ACC112 (cell line): Measurements from ENCODE around the gene SLC2A3.
"Not testable (repeated sequence)": the region's sequence is repeated elsewhere in the genome, so short reads cannot be mapped to it uniquely, and the experiment has no call there.

Source experiments
- H2AFZ ChIP-seq: fragments of 200-600 bp; sonication (generic); one replicate; pipeline ENCODE4 v1.6.0; 2017; ENCODE audit warnings: antibody characterized with exemption, low read length; ENCODE audit not compliant: unreplicated experiment
- H3K27ac ChIP-seq: fragments of 200-600 bp; sonication (generic); 2 replicates; pipeline ENCODE4 v1.5.1; 2014; ENCODE audit warnings: low read depth, mild to moderate bottlenecking, antibody characterized with exemption, low read length, moderate library complexity
- H3K27me3 ChIP-seq: fragments of 200-600 bp; sonication (generic); 2 replicates; pipeline ENCODE4 v1.6.1; 2014; ENCODE audit warnings: mild to moderate bottlenecking, antibody characterized with exemption, low read length, moderate library complexity, mixed read lengths; ENCODE audit not compliant: insufficient read depth
- H3K36me3 ChIP-seq: fragments of 200-600 bp; sonication (generic); 2 replicates; pipeline ENCODE4 v1.6.1; 2016; ENCODE audit warnings: mild to moderate bottlenecking, antibody characterized with exemption, low read length, moderate library complexity, mixed read lengths; ENCODE audit not compliant: insufficient read depth
- H3K4me1 ChIP-seq: fragments of 200-600 bp; sonication (generic); one replicate; pipeline ENCODE4 v1.6.1; 2016; ENCODE audit warnings: low read length, mixed read lengths; ENCODE audit not compliant: insufficient read depth, unreplicated experiment, control insufficient read depth
- H3K4me3 ChIP-seq: fragments of 200-600 bp; sonication (generic); 2 replicates; pipeline ENCODE4 v1.5.1; 2014; ENCODE audit warnings: mild to moderate bottlenecking, low read depth, low read length
- H3K79me2 ChIP-seq: fragments of 200-600 bp; sonication (generic); one replicate; pipeline ENCODE4 v1.6.0; 2016; ENCODE audit warnings: low read length; ENCODE audit not compliant: control insufficient read depth, unreplicated experiment, insufficient read depth

Gene SLC2A3

GRCh38 chr12:7881736-7882120 is 54.3 kb downstream of the SLC2A3 start:
- H3K4me1 ChIP-seq, H3K27me3 ChIP-seq, H2AFZ ChIP-seq, H3K27ac ChIP-seq, H3K79me2 ChIP-seq, H3K4me3 ChIP-seq, H3K36me3 ChIP-seq: not testable (repeated sequence)

- not testable (repeated sequence) for H3K36me3 ChIP-seq, H3K79me2 ChIP-seq, H3K4me3 ChIP-seq, H2AFZ ChIP-seq, H3K27ac ChIP-seq, H3K27me3 ChIP-seq, H3K4me1 ChIP-seq
Measured at GRCh38 chr12:7880952-7881735, 54.8 kb downstream of the SLC2A3 start.

GRCh38 chr12:7879246-7879645 is 56.7 kb downstream of the SLC2A3 start:
- no peaks in the 10 kb centered on the region for H3K79me2 ChIP-seq
- no peaks in the 10 kb centered on the region for H3K4me1 ChIP-seq
- no peaks in the 10 kb centered on the region for H3K27me3 ChIP-seq
- H2AFZ ChIP-seq = no peak overlapping the region
- H3K36me3 ChIP-seq = no peaks in the 10 kb centered on the region
- no peak overlapping the region for H3K4me3 ChIP-seq
- no peak overlapping the region for H3K27ac ChIP-seq

GRCh38 chr12:7877420-7877819 is 58.6 kb downstream of the SLC2A3 start:
- Histone ChIP-seq H3K27me3 (peaks cover 16% of the 10 kb centered on the region), H3K27ac (no peak overlapping the region), H3K4me1 (no peaks in the 10 kb centered on the region), H2AFZ (no peak overlapping the region), H3K79me2 (no peaks in the 10 kb centered on the region), H3K4me3 (no peak overlapping the region), H3K36me3 (no peaks in the 10 kb centered on the region)

GRCh38 chr12:7872566-7873319 is 63.2 kb downstream of the SLC2A3 start, which contains the start of gene SLC2A14:
Gene SLC2A14, minus strand, starts transcription at chr12:7872915. Its CDS starts 3,035 bp downstream, at chr12:7869880.
- Histone ChIP-seq H2AFZ (peak within 1 kb of the TSS; percentile 46), H3K4me1 (no peaks in the 10 kb centered on the region), H3K4me3 (peak within 1 kb of the TSS; percentile 43), H3K36me3 (no peaks in the 10 kb centered on the region), H3K79me2 (no peaks in the 10 kb centered on the region), H3K27me3 (peaks cover 33% of the 10 kb centered on the region), H3K27ac (no peak within 1 kb of the TSS)

- no peak overlapping the region for H2AFZ ChIP-seq
Measured at GRCh38 chr12:7870335-7870734, 65.7 kb downstream of the SLC2A3 start.

More at GRCh38 chr12:7870335-7870734, 65.7 kb downstream of the SLC2A3 start:
- peaks cover 33% of the 10 kb centered on the region for H3K27me3 ChIP-seq
- H3K4me1 ChIP-seq = no peaks in the 10 kb centered on the region
- no peaks in the 10 kb centered on the region for H3K79me2 ChIP-seq
- H3K4me3 ChIP-seq = no peak overlapping the region
- H3K36me3 ChIP-seq = no peaks in the 10 kb centered on the region
- no peak overlapping the region for H3K27ac ChIP-seq
